H9 (cell line): ENCODE measurements around the gene NKD2. TPM values are rescaled to one million over a fixed set of nuclear protein-coding genes. Genes with fewer than 3 reads are reported as not detected.
"Not testable (repeated sequence)": the region's sequence is repeated elsewhere in the genome, so short reads cannot be mapped to it uniquely, and the experiment has no call there.

Experiments
- DNase-seq: peaks from one replicate; pipeline ENCODE4 v3.0.0-alpha.2; 2017
- H2AFZ ChIP-seq: one replicate; pipeline ENCODE4 v1.6.1; 2013; ENCODE audit warnings: mild to moderate bottlenecking, low read length, control low read depth, moderate library complexity
- H2AK5ac ChIP-seq: 2 replicates; pipeline ENCODE4 v1.6.1; 2013; ENCODE audit warnings: low read length, control low read depth, mixed read lengths; ENCODE audit not compliant: insufficient read length
- H2BK120ac ChIP-seq: one replicate; pipeline ENCODE4 v1.6.1; 2013; ENCODE audit warnings: low read depth, mild to moderate bottlenecking, low read length, control low read depth, inconsistent platforms; ENCODE audit not compliant: poor library complexity, severe bottlenecking
- H2BK12ac ChIP-seq: 2 replicates; pipeline ENCODE4 v1.6.1; 2013; ENCODE audit warnings: low read length, control low read depth, mixed read lengths, low read depth; ENCODE audit not compliant: insufficient read length
- H2BK15ac ChIP-seq: 2 replicates; pipeline ENCODE4 v1.6.1; 2013; ENCODE audit warnings: low read depth, low read length, control low read depth
- H2BK20ac ChIP-seq: one replicate; pipeline ENCODE4 v1.6.1; 2013; ENCODE audit warnings: low read depth, mild to moderate bottlenecking, low read length, control low read depth, inconsistent platforms; ENCODE audit not compliant: poor library complexity, severe bottlenecking
- H2BK5ac ChIP-seq: 2 replicates; pipeline ENCODE4 v1.6.1; 2013; ENCODE audit warnings: low read length, control low read depth, mixed read lengths; ENCODE audit not compliant: insufficient read length
- H3K14ac ChIP-seq: 2 replicates; pipeline ENCODE4 v1.6.1; 2013; ENCODE audit warnings: low read length, control low read depth; ENCODE audit not compliant: insufficient read depth
- H3K18ac ChIP-seq: 2 replicates; pipeline ENCODE4 v1.6.1; 2013; ENCODE audit warnings: low read depth, mild to moderate bottlenecking, mixed read lengths, low read length, control low read depth; ENCODE audit not compliant: insufficient read length
- H3K23ac ChIP-seq: 2 replicates; pipeline ENCODE4 v1.6.1; 2013; ENCODE audit warnings: low read length, control low read depth, mixed read lengths, low read depth; ENCODE audit not compliant: insufficient read length
- H3K23me2 ChIP-seq: 2 replicates; pipeline ENCODE4 v1.6.1; 2013; ENCODE audit warnings: low read depth, mild to moderate bottlenecking, mixed read lengths, low read length, control low read depth; ENCODE audit not compliant: insufficient read length, poor library complexity, severe bottlenecking
- H3K27ac ChIP-seq: 2 replicates; pipeline ENCODE4 v1.5.1; 2013; ENCODE audit warnings: low read length, control low read depth, mixed read lengths, low read depth; ENCODE audit not compliant: insufficient read length
- H3K27me3 ChIP-seq: 2 replicates; pipeline ENCODE4 v1.6.1; 2013; ENCODE audit warnings: low read length, control low read depth, inconsistent platforms; ENCODE audit not compliant: insufficient read depth
- H3K4ac ChIP-seq: 2 replicates; pipeline ENCODE4 v1.6.1; 2013; ENCODE audit warnings: low read depth, mild to moderate bottlenecking, control low read depth, inconsistent platforms, low read length, moderate library complexity
- H3K4me1 ChIP-seq: 2 replicates; pipeline ENCODE4 v1.6.1; 2013; ENCODE audit warnings: low read length, control low read depth, inconsistent platforms; ENCODE audit not compliant: insufficient read depth
- H3K4me2 ChIP-seq: 2 replicates; pipeline ENCODE4 v1.6.1; 2013; ENCODE audit warnings: low read length, control low read depth, mixed read lengths; ENCODE audit not compliant: insufficient read length, insufficient read depth
- H3K56ac ChIP-seq: 2 replicates; pipeline ENCODE4 v1.6.1; 2013; ENCODE audit warnings: low read depth, mild to moderate bottlenecking, mixed read lengths, low read length, control low read depth; ENCODE audit not compliant: insufficient read length
- H3K79me1 ChIP-seq: 2 replicates; pipeline ENCODE4 v1.6.1; 2013; ENCODE audit warnings: low read depth, mild to moderate bottlenecking, moderate library complexity, low read length, control low read depth, inconsistent platforms; ENCODE audit not compliant: insufficient read depth, poor library complexity, severe bottlenecking
- H3K79me2 ChIP-seq: 2 replicates; pipeline ENCODE4 v1.6.1; 2013; ENCODE audit warnings: low read length, control low read depth, inconsistent platforms; ENCODE audit not compliant: insufficient read depth
- H3K9ac ChIP-seq: 2 replicates; pipeline ENCODE4 v1.6.1; 2013; ENCODE audit warnings: low read length, control low read depth, mixed read lengths; ENCODE audit not compliant: insufficient read length; ENCODE audit errors: extremely low read depth
- H3K9me3 ChIP-seq: one replicate; pipeline ENCODE4 v1.6.1; 2013; ENCODE audit warnings: low read depth, low read length, inconsistent platforms; ENCODE audit not compliant: control insufficient read depth
- H3T11ph ChIP-seq: one replicate; pipeline ENCODE4 v1.6.1; 2013; ENCODE audit warnings: mild to moderate bottlenecking, low read length, control low read depth, inconsistent platforms
- H4K20me1 ChIP-seq: one replicate; pipeline ENCODE4 v1.6.1; 2013; ENCODE audit not compliant: control insufficient read depth, insufficient read length, insufficient read depth
- H4K5ac ChIP-seq: 2 replicates; pipeline ENCODE4 v1.6.1; 2013; ENCODE audit warnings: low read depth, mild to moderate bottlenecking, mixed read lengths, low read length, control low read depth; ENCODE audit not compliant: insufficient read length
- H4K8ac ChIP-seq: replicated peaks from 2 replicates; pipeline ENCODE4 v1.6.1; 2013; ENCODE audit warnings: low read length, control low read depth, mixed read lengths, low read depth; ENCODE audit not compliant: insufficient read length
- H4K91ac ChIP-seq: 2 replicates; pipeline ENCODE4 v1.6.1; 2013; ENCODE audit warnings: low read depth, mild to moderate bottlenecking, moderate library complexity, mixed read lengths, low read length, control low read depth; ENCODE audit not compliant: insufficient read length
- H3K27ac Mint-ChIP-seq, 3 experiments: 2 replicates in 2 of 3; 3 replicates in 1 of 3; pipeline ENCODE4 v1.8.0; 2020 to 2021; ENCODE audit warnings: mixed read lengths in 3 of 3, mild to moderate bottlenecking in 1 of 3, moderate library complexity in 1 of 3
- H3K27me3 Mint-ChIP-seq: 2 replicates; pipeline ENCODE4 v1.8.0; 2021; ENCODE audit warnings: low read depth, mild to moderate bottlenecking, moderate library complexity, mixed read lengths
- H3K36me3 Mint-ChIP-seq, 3 experiments: 2 replicates in 2 of 3; 3 replicates in 1 of 3; pipeline ENCODE4 v1.8.0; 2020 to 2021; ENCODE audit warnings: low read depth in 3 of 3, mixed read lengths in 3 of 3; ENCODE audit not compliant: insufficient read depth in 1 of 3
- H3K4me1 Mint-ChIP-seq, 2 experiments: 2 replicates each; pipeline ENCODE4 v1.8.0; 2020; ENCODE audit warnings: mixed read lengths in 2 of 2
- H3K4me3 Mint-ChIP-seq, 2 experiments: 2 replicates in 1 of 2; 3 replicates in 1 of 2; pipeline ENCODE4 v1.8.0; 2020 to 2021; ENCODE audit warnings: mild to moderate bottlenecking in 2 of 2, mixed read lengths in 2 of 2, moderate library complexity in 1 of 2
- H3K9me3 Mint-ChIP-seq, 2 experiments: 2 replicates in 1 of 2; 3 replicates in 1 of 2; pipeline ENCODE4 v1.8.0; 2020; ENCODE audit warnings: mild to moderate bottlenecking in 2 of 2, mixed read lengths in 2 of 2, moderate library complexity in 1 of 2
- WGBS: extraction: QIAGEN DNeasy Blood & Tissue Kit; methylation state at CpG from one replicate; pipeline ENCODE4 v1.1.7; 2013; ENCODE audit warnings: missing lambda C conversion rate, low lambda C conversion rate, mixed read lengths; ENCODE audit not compliant: insufficient read length; ENCODE audit errors: extremely low coverage; 5-methylcytosine and 5-hydroxymethylcytosine counted together
- total RNA-seq: library from RNA; stranded (reverse); gene quantifications from 2 replicates; pipeline ENCODE4 v1.2.1, GENCODE V29; 2021
- TF ChIP-seq, protein P1 (sequence below): fragments of 200-600 bp; sonication (generic); conservative IDR thresholded peaks from 3 replicates; pipeline ENCODE4 v1.8.0; 2021; ENCODE audit warnings: antibody characterized with exemption, mild to moderate bottlenecking

The NKD2 gene
- total RNA-seq, 1 experiment from 2014 or later, result 7.3 TPM

DNA sequence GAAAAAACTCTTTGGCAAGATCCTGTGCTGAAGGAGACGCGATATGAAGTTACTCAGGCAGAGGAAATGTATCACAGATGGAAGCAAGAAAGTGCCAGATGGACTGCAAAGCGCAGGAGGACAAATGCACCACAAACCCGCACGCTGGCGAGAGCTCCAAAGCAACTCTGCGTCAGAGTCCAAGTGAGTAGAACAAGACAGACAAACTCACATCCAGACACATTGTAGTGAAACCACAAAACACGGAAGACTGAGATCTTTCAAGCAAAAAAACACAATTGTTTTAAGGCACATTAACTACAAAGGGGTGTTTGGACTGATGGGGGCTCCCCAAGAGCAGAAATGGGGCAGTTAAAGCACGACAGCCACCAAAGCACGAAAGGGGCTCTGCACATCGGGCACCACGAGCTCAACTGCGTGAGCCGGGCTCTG is 39.2 kb upstream of the NKD2 start:
- Histone ChIP-seq H3K79me2 (no peaks in the 10 kb centered on the region), H3K18ac (no peak overlapping the region), H3K4me1 (no peaks in the 10 kb centered on the region), H2BK120ac (no peak overlapping the region), H3K27ac (no peak overlapping the region), H3K27me3 (no peaks in the 10 kb centered on the region), H3K23me2 (no peaks in the 10 kb centered on the region), H4K8ac (no peak overlapping the region), H3K9ac (no peak overlapping the region), H4K91ac (no peak overlapping the region), H3K23ac (no peak overlapping the region), H2BK5ac (no peak overlapping the region), H3T11ph (no peak overlapping the region), H3K9me3 (no peaks in the 10 kb centered on the region), H2BK20ac (no peak overlapping the region), H3K4ac (no peak overlapping the region), H3K56ac (no peak overlapping the region), H4K20me1 (no peaks in the 10 kb centered on the region), H3K14ac (no peak overlapping the region), H2BK15ac (no peak overlapping the region), H2AFZ (no peak overlapping the region), H3K79me1 (no peaks in the 10 kb centered on the region), H2AK5ac (no peak overlapping the region), H2BK12ac (no peak overlapping the region), H3K4me2 (no peak overlapping the region), H4K5ac (no peak overlapping the region)
- no peaks in the 10 kb centered on the region for H3K4me1 Mint-ChIP-seq
- H3K9me3 Mint-ChIP-seq, result peaks cover 0 to 12% of the 10 kb centered on the region in 2 experiments; a peak in 3 of 5 replicates
- peak overlapping the region in 1 of 3 experiments; percentile 15; a peak in 2 of 7 replicates for H3K27ac Mint-ChIP-seq
- peaks cover 47% of the 10 kb centered on the region for H3K27me3 Mint-ChIP-seq
- no peak for DNase-seq
- no peaks in the 10 kb centered on the region; a peak in 1 of 7 replicates for H3K36me3 Mint-ChIP-seq
- WGBS, result no CpG with 5 or more reads among the region's 14 CpGs
- TF ChIP-seq, protein P1, sequence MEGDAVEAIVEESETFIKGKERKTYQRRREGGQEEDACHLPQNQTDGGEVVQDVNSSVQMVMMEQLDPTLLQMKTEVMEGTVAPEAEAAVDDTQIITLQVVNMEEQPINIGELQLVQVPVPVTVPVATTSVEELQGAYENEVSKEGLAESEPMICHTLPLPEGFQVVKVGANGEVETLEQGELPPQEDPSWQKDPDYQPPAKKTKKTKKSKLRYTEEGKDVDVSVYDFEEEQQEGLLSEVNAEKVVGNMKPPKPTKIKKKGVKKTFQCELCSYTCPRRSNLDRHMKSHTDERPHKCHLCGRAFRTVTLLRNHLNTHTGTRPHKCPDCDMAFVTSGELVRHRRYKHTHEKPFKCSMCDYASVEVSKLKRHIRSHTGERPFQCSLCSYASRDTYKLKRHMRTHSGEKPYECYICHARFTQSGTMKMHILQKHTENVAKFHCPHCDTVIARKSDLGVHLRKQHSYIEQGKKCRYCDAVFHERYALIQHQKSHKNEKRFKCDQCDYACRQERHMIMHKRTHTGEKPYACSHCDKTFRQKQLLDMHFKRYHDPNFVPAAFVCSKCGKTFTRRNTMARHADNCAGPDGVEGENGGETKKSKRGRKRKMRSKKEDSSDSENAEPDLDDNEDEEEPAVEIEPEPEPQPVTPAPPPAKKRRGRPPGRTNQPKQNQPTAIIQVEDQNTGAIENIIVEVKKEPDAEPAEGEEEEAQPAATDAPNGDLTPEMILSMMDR, result no peak
- H3K4me3 Mint-ChIP-seq, result no peak overlapping the region

DNA sequence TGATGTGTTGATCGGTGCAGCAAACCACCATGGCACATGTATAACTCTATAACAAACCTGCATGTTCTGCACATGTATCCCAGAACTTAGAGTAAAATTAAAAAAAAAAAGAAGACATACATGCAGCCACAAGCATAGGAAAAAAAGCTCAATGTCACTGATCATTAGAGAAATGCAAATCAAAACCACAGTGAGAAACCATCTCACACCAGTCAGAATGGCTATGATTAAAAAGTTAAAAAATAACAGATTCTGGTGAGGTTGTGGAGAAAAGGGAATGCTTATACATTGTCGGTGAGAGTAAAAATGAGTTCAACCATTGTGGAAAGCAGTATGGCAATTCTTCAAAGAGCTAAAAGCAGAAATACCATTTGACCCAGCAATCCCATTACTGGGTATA is 36.0 kb upstream of the NKD2 start:
- H3K4me2 ChIP-seq, H2BK20ac ChIP-seq: not testable (repeated sequence)

More for the DNA sequence above, 36.0 kb upstream of the NKD2 start:
- not testable (repeated sequence) for H3K4me1 ChIP-seq, H3K79me2 ChIP-seq, H3K9ac ChIP-seq, H3T11ph ChIP-seq, H3K4ac ChIP-seq, H3K23ac ChIP-seq, DNase-seq, H3K18ac ChIP-seq, H4K20me1 ChIP-seq, H3K14ac ChIP-seq, H4K91ac ChIP-seq, H3K9me3 ChIP-seq, H3K4me3 Mint-ChIP-seq, H3K27ac ChIP-seq, H2AK5ac ChIP-seq, H2BK120ac ChIP-seq, H3K23me2 ChIP-seq, H2BK5ac ChIP-seq, H4K5ac ChIP-seq, H3K27me3 ChIP-seq, H3K27ac Mint-ChIP-seq, H3K36me3 Mint-ChIP-seq, H2BK15ac ChIP-seq, H3K56ac ChIP-seq, H2AFZ ChIP-seq, H3K79me1 ChIP-seq, H2BK12ac ChIP-seq, H4K8ac ChIP-seq, H3K4me1 Mint-ChIP-seq
- H3K9me3 Mint-ChIP-seq, result peaks cover 0 to 12% of the 10 kb centered on the region in 2 experiments; a peak in 3 of 5 replicates
- no CpG with 5 or more reads among the region's 2 CpGs for WGBS
- H3K27me3 Mint-ChIP-seq, result peaks cover 41% of the 10 kb centered on the region
